Esophagus muscularis mucosa (tissue), 4 donors: Measurements from ENCODE around the gene TMEM132C. TPM values are rescaled to one million over a fixed set of nuclear protein-coding genes. Genes with fewer than 3 reads are reported as not detected.

ENCODE experiments used
- DNase-seq: peaks from one replicate; pipeline ENCODE4 v3.0.0-alpha.2; 2017; ENCODE audit errors: extremely low spot score
- H3K27ac ChIP-seq, 4 donors: fragments of 200-600 bp; sonication (generic); replicated peaks in 1 of 4; 1 replicate in 3 of 4; 2 replicates in 1 of 4; pipeline ENCODE4 v1.5.1; 2016 to 2019; ENCODE audit warnings: mild to moderate bottlenecking in 1 of 4
- H3K27me3 ChIP-seq, 4 donors: fragments of 200-600 bp; sonication (generic); one replicate each; pipeline versions ENCODE4 v1.5.1 to v1.6.0; 2016 to 2019
- H3K36me3 ChIP-seq, 4 donors: fragments of 200-600 bp; sonication (generic); one replicate each; pipeline ENCODE4 v1.5.1; 2016 to 2019
- H3K4me1 ChIP-seq, 4 donors: fragments of 200-600 bp; sonication (generic); one replicate each; pipeline ENCODE4 v1.5.1; 2016 to 2019
- H3K4me3 ChIP-seq, 4 donors: fragments of 200-600 bp; sonication (generic); 1 replicate in 2 of 4; 2 replicates in 2 of 4; pipeline ENCODE4 v1.5.1; 2016 to 2019; ENCODE audit warnings: mild to moderate bottlenecking in 4 of 4, moderate library complexity in 1 of 4
- H3K9me3 ChIP-seq, 4 donors: fragments of 200-600 bp; sonication (generic); 1 replicate in 3 of 4; 2 replicates in 1 of 4; pipeline ENCODE4 v1.5.1; 2016 to 2019
- CTCF ChIP-seq, 3 experiments: fragments of 200-600 bp in 2 of 3; fragments of 450-650 bp in 1 of 3; sonication (generic) in 2 of 3; IDR thresholded peaks; one replicate each; pipeline ENCODE4 v1.5.1; 2017 to 2019; ENCODE audit warnings: antibody characterized with exemption in 3 of 3, mild to moderate bottlenecking in 2 of 3, moderate library complexity in 1 of 3
- EP300 ChIP-seq: sonication (generic); formaldehyde crosslinking; IDR thresholded peaks from one replicate; pipeline ENCODE4 v1.6.1; 2017; ENCODE audit warnings: antibody characterized with exemption
- POLR2A ChIP-seq: fragments of 450-650 bp; IDR thresholded peaks from one replicate; pipeline ENCODE4 v1.6.1; 2017; ENCODE audit warnings: antibody characterized with exemption, moderate library complexity, mild to moderate bottlenecking, low read depth
- POLR2AphosphoS5 ChIP-seq, 2 donors: sonication (generic); formaldehyde crosslinking; IDR thresholded peaks; one replicate each; pipeline ENCODE4 v1.6.1; 2017; ENCODE audit warnings: antibody characterized with exemption in 2 of 2
- WGBS: methylation state at CpG from one replicate; pipeline ENCODE4 v1.1.5; 2018; 5-methylcytosine and 5-hydroxymethylcytosine counted together
- intact Hi-C: fragments of 100-400 bp; cut with DNase I; formaldehyde crosslinking; loops from one replicate; pipeline ENCODE4 v1.15.1; 2023
- total RNA-seq, 4 donors: library from RNA; depleted of rRNA; stranded (reverse); fragments of >200 nt; gene quantifications; one replicate each; pipeline versions ENCODE4 v1.1.0 to v1.2.1, GENCODE V29; 2016

The TMEM132C gene
- total RNA-seq, 4 donors from 2014 or later: 2.9 to 3.8 (median 3.5) TPM

GRCh38 chr12:128266086-128266485 lies 884 bp upstream of the TMEM132C start:
- intact Hi-C loops: no loop called here
- Histone ChIP-seq H3K4me3 (peak overlapping the region; percentile 39 to 59 (median 45)), H3K27ac (no peak overlapping the region), H3K4me1 (peaks cover 12 to 27% (median 19%) of the 10 kb centered on the region in 4 donors), H3K9me3 (peaks cover 0 to 14% (median 0%) of the 10 kb centered on the region in 4 donors), H3K27me3 (peaks cover 3 to 90% (median 12%) of the 10 kb centered on the region in 4 donors), H3K36me3 (no peaks in the 10 kb centered on the region)
- DNase-seq: no peak
- 17% methylated on average over 11 of the region's 12 CpGs for WGBS
- TF ChIP-seq POLR2A: no peak
- no peak for TF ChIP-seq EP300
- TF ChIP-seq CTCF (IDR thresholded peaks at IDR 0.05): no peak
- no peak for TF ChIP-seq POLR2AphosphoS5 (IDR thresholded peaks at IDR 0.05)

GRCh38 chr12:128266541-128267130 lies 334 bp upstream of the TMEM132C start:
- no peaks in the 10 kb centered on the region for H3K36me3 ChIP-seq
- no peak for TF ChIP-seq EP300
- TF ChIP-seq CTCF (IDR thresholded peaks at IDR 0.05): no peak
- no peak for TF ChIP-seq POLR2A
- peaks cover 3 to 95% (median 12%) of the 10 kb centered on the region in 4 donors for H3K27me3 ChIP-seq
- no peak overlapping the region for H3K27ac ChIP-seq
- no peak for DNase-seq
- intact Hi-C loops: no loop called here
- peak overlapping the region; percentile 39 to 59 (median 45) for H3K4me3 ChIP-seq
- 3% methylated on average over 26 of the region's 58 CpGs for WGBS
- peaks cover 0 to 14% (median 0%) of the 10 kb centered on the region in 4 donors for H3K9me3 ChIP-seq
- peaks cover 12 to 27% (median 19%) of the 10 kb centered on the region in 4 donors for H3K4me1 ChIP-seq

DNA sequence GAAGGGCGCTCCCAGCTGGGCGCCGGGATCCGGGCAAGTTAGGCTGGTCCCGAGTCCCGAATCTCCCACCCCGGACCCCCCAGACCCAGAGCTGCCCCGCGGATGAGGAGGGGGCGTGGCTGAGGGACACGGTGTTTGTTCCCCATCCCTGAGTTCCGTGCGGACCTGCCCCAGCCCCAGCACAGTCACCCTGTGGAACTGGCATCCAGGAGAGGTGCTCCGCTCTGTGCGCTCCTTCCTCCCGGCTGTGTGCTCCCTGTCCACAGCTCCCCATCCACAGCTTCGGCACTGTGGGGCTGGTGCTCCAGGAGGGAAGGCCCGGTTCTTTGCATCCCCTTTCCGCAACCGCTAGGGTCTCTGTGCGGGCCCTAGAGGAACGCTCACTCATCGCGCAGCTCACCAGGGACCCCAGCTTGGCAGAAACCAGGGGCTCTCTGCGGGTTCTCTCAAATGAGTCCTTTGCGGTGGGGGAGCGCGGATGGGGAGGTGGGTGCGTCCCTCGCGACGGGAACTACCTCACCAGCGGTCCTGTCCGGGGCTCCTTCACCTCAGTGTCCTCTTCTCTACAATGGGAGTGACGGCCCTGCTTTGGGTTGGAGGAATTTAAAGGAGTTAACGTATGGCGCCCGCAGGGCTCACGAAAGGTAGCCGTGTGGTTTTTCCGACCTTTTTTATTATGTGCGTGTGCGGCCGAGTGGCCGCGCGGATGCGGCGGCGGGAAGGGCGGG lies 845 bp downstream of the TMEM132C start:
- H3K36me3 ChIP-seq: no peaks in the 10 kb centered on the region
- peaks cover 12 to 27% (median 19%) of the 10 kb centered on the region in 4 donors for H3K4me1 ChIP-seq
- H3K4me3 ChIP-seq: peak overlapping the region; percentile 39 to 59 (median 45)
- intact Hi-C loops: no loop called here
- peaks cover 0 to 15% (median 0%) of the 10 kb centered on the region in 4 donors for H3K9me3 ChIP-seq
- H3K27me3 ChIP-seq: peaks cover 3 to 89% (median 12%) of the 10 kb centered on the region in 4 donors
- H3K27ac ChIP-seq: no peak overlapping the region
- no peak for TF ChIP-seq POLR2AphosphoS5 (IDR thresholded peaks at IDR 0.05)
- TF ChIP-seq EP300: no peak
- no peak for TF ChIP-seq POLR2A
- TF ChIP-seq CTCF (IDR thresholded peaks at IDR 0.05): no peak
- 2% methylated on average over 35 of the region's 51 CpGs for WGBS
- no peak for DNase-seq

DNA sequence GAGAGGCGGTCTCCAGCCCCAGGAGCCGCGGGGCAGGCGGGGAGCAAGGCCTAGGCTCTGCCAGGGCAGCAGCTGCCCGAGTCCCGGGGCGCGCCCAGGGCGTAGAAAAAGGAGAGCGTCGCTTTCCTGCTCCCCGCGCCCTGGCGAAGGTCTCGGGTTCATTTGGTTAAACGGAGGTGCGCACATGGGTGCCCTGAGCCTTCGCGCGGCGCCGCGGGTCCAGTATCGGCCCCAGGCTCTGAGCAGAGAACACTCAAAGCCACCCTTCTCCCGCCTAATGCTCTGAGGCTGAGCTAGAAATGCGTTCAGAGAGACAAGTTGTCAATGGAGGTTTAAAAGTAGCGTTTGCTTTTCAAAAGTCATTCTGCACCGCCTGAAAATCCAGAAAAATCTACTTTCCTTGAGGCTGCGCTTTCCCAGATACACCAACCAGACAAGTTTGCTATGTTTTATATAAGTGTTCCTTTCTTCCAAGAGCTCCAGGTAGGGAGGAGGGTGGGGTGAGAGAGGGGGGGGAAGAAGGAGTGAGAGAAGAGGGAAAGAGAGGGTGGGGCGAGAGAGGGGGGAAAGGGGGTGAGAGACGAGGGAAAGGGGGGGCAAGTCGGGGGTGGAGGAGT lies 1.5 kb downstream of the TMEM132C start:
- TF ChIP-seq EP300: no peak
- H3K4me1 ChIP-seq: peaks cover 12 to 27% (median 19%) of the 10 kb centered on the region in 4 donors
- H3K36me3 ChIP-seq: no peaks in the 10 kb centered on the region
- H3K9me3 ChIP-seq: peaks cover 0 to 21% (median 2%) of the 10 kb centered on the region in 4 donors
- H3K27me3 ChIP-seq: peaks cover 3 to 82% (median 12%) of the 10 kb centered on the region in 4 donors
- no peak for DNase-seq
- 3% methylated on average over 21 of the region's 32 CpGs for WGBS
- H3K27ac ChIP-seq: no peak overlapping the region
- peak overlapping the region; percentile 39 to 59 (median 45) for H3K4me3 ChIP-seq
- intact Hi-C loops: no loop called here

DNA sequence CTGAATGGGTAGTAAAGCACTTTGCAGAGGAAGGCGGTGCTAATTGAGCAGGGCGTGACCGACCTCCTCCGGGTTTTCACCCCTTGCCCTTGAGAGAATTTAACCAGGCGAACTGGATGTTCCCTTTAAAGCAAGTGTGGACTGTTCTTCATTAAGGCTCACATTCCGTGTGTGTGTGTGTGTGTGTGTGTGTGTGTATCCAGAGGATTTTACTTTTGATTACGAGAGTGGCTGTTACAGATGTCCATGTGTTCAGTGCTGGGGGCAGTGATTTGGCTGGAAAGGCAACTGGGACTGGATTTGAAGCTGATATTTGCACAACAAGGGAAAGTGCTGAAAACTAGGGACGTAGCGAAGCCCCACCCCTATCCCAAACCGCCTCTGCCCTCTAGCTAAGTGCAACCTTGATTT lies 2.2 kb downstream of the TMEM132C start:
- intact Hi-C loops: no loop called here
- Histone ChIP-seq H3K36me3 (no peaks in the 10 kb centered on the region), H3K27me3 (peaks cover 3 to 75% (median 12%) of the 10 kb centered on the region in 4 donors), H3K4me1 (peaks cover 12 to 27% (median 19%) of the 10 kb centered on the region in 4 donors), H3K27ac (no peak overlapping the region), H3K9me3 (peaks cover 0 to 20% (median 6%) of the 10 kb centered on the region in 4 donors), H3K4me3 (peak overlapping the region in 1 of 4 donors; percentile 59)
- no peak for TF ChIP-seq POLR2A
- TF ChIP-seq CTCF (IDR thresholded peaks at IDR 0.05): no peak
- TF ChIP-seq POLR2AphosphoS5 (IDR thresholded peaks at IDR 0.05): no peak
- TF ChIP-seq EP300: no peak
- WGBS: 23% methylated on average over 10 of the region's 10 CpGs
- DNase-seq: no peak
